ENCODE measurements around the gene DLG2. TPM values are rescaled to one million over a fixed set of nuclear protein-coding genes. Genes with fewer than 3 reads are reported as not detected.

Gene DLG2
- polyA plus RNA-seq, 3 donors = 0.24 to 0.39 TPM; not detected in 1

DNA sequence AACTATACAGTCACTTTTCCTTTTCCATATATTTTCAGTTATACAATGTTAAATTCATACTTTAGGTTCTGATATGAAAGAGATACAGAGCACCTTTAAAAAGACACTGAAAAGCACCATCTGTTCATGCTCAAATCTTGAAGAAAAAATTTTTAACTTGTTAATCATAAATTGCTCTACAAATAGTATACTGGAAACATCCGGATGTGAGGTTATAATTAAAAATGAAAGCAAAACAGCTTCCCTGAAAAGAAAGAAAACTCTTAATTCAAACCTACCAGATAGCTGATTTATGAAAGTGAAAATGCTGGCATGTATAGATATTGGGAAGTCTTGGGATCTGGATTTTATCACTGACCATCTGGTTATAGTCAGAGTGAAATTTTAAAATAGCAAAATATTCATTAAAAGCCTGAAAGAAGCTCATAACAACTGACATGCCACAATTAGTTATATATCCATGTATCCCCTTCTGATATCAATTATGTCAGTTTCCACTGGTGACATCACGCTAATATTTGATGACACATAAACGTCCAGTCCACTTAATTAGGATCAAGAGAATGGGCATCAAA lies 740.0 kb downstream of the DLG2 start:
- peaks cover 0 to 3% (median 0%) of the 10 kb centered on the region in 7 donors for H3K9me3 Mint-ChIP-seq

DNA sequence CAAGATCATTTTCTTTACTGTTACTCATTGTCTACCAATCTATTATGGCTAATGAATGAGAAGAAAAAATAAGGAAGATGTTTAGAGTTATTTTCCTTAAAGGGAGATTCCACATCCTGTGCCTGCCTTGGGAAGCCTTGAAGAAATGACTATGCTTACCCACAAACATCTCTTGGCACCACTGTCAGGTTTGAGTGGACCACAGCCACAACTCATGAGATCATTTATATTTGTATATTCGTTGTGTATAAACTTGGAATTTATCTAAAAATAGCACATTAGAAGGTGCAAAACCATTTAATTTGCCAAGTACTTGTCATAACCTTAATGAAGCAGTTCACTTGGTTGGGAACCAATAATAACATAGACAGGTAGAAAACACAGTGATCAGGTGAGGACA lies 740.8 kb downstream of the DLG2 start:
- TF ChIP-seq, protein P1, sequence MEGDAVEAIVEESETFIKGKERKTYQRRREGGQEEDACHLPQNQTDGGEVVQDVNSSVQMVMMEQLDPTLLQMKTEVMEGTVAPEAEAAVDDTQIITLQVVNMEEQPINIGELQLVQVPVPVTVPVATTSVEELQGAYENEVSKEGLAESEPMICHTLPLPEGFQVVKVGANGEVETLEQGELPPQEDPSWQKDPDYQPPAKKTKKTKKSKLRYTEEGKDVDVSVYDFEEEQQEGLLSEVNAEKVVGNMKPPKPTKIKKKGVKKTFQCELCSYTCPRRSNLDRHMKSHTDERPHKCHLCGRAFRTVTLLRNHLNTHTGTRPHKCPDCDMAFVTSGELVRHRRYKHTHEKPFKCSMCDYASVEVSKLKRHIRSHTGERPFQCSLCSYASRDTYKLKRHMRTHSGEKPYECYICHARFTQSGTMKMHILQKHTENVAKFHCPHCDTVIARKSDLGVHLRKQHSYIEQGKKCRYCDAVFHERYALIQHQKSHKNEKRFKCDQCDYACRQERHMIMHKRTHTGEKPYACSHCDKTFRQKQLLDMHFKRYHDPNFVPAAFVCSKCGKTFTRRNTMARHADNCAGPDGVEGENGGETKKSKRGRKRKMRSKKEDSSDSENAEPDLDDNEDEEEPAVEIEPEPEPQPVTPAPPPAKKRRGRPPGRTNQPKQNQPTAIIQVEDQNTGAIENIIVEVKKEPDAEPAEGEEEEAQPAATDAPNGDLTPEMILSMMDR (IDR thresholded peaks at IDR 0.05) = no peak
- H3K4me2 ChIP-seq (replicated peaks; ENCODE audit: extremely low read depth, low read length, poor library complexity, severe bottlenecking) = no peak overlapping the region
- H3K4me1 ChIP-seq (ENCODE audit: control insufficient read depth in 1 of 2, insufficient read depth in 2 of 2, low read length in 2 of 2) = no peaks in the 10 kb centered on the region
- H3K9me3 Mint-ChIP-seq = peaks cover 0 to 3% (median 0%) of the 10 kb centered on the region in 7 donors
- H3K27ac Mint-ChIP-seq = no peak overlapping the region
- H3K36me3 Mint-ChIP-seq = no peaks in the 10 kb centered on the region
- no peak overlapping the region for H3K4me3 ChIP-seq (replicated peaks in 1 of 3; ENCODE audit: low read depth in 2 of 3, low read length in 3 of 3)
- no CpG with 5 or more reads among the region's 1 CpG for WGBS (ENCODE audit: insufficient coverage)
- H4K20me1 ChIP-seq (ENCODE audit: insufficient read depth, low read length) = no peaks in the 10 kb centered on the region
- no peaks in the 10 kb centered on the region for H3K79me2 ChIP-seq (ENCODE audit: insufficient read depth, low read length)
- H3K4me3 Mint-ChIP-seq = no peak overlapping the region
- H3K27me3 ChIP-seq (ENCODE audit: control insufficient read depth in 2 of 2, insufficient read depth in 2 of 2, low read length in 2 of 2) = no peaks in the 10 kb centered on the region
- no peaks in the 10 kb centered on the region for H3K9me3 ChIP-seq (replicated peaks in 1 of 2; ENCODE audit: control insufficient read depth in 1 of 2, insufficient read depth in 1 of 2, low read length in 2 of 2)
- intact Hi-C loops (cut with micrococcal nuclease) = no loop called here
- no peak overlapping the region for H3K9ac ChIP-seq (ENCODE audit: insufficient read depth, low read length, poor library complexity, severe bottlenecking)
- H3K27ac ChIP-seq (ENCODE audit: low read depth in 1 of 2, low read length in 2 of 2) = no peak overlapping the region
- H3K36me3 ChIP-seq (replicated peaks in 1 of 2; ENCODE audit: control insufficient read depth in 1 of 2, insufficient read depth in 2 of 2, low read length in 2 of 2) = no peaks in the 10 kb centered on the region
- DNase-seq = no peak
- H2AFZ ChIP-seq (ENCODE audit: insufficient read depth, low read depth, low read length, poor library complexity, severe bottlenecking) = no peak overlapping the region
- H3K4me1 Mint-ChIP-seq = no peaks in the 10 kb centered on the region
- no peaks in the 10 kb centered on the region for H3K27me3 Mint-ChIP-seq (ENCODE audit: low read depth in 3 of 3)

More for the DNA sequence above, 740.0 kb downstream of the DLG2 start:
- Mint-ChIP-seq H3K27ac (no peak overlapping the region), H3K27me3 (ENCODE audit: low read depth in 3 of 3) (no peaks in the 10 kb centered on the region), H3K36me3 (no peaks in the 10 kb centered on the region), H3K4me3 (no peak overlapping the region), H3K4me1 (no peaks in the 10 kb centered on the region)
- H3K9me3 ChIP-seq (replicated peaks in 1 of 2; ENCODE audit: control insufficient read depth in 1 of 2, insufficient read depth in 1 of 2, low read length in 2 of 2) = no peaks in the 10 kb centered on the region
- WGBS (ENCODE audit: insufficient coverage) = no CpG with 5 or more reads among the region's 3 CpGs
- TF ChIP-seq, protein P1 (IDR thresholded peaks at IDR 0.05) = no peak
- H4K20me1 ChIP-seq (ENCODE audit: insufficient read depth, low read length) = no peaks in the 10 kb centered on the region
- H3K79me2 ChIP-seq (ENCODE audit: insufficient read depth, low read length) = no peaks in the 10 kb centered on the region
- H3K27ac ChIP-seq (ENCODE audit: low read depth in 1 of 2, low read length in 2 of 2) = no peak overlapping the region
- H3K36me3 ChIP-seq (replicated peaks in 1 of 2; ENCODE audit: control insufficient read depth in 1 of 2, insufficient read depth in 2 of 2, low read length in 2 of 2) = no peaks in the 10 kb centered on the region
- H3K27me3 ChIP-seq (ENCODE audit: control insufficient read depth in 2 of 2, insufficient read depth in 2 of 2, low read length in 2 of 2) = no peaks in the 10 kb centered on the region
- H3K4me1 ChIP-seq (ENCODE audit: control insufficient read depth in 1 of 2, insufficient read depth in 2 of 2, low read length in 2 of 2) = no peaks in the 10 kb centered on the region
- H2AFZ ChIP-seq (ENCODE audit: insufficient read depth, low read depth, low read length, poor library complexity, severe bottlenecking) = no peak overlapping the region
- no peak overlapping the region for H3K4me3 ChIP-seq (replicated peaks in 1 of 3; ENCODE audit: low read depth in 2 of 3, low read length in 3 of 3)
- no peak for DNase-seq
- H3K9ac ChIP-seq (ENCODE audit: insufficient read depth, low read length, poor library complexity, severe bottlenecking) = no peak overlapping the region
- H3K4me2 ChIP-seq (replicated peaks; ENCODE audit: extremely low read depth, low read length, poor library complexity, severe bottlenecking) = no peak overlapping the region
- intact Hi-C loops (cut with micrococcal nuclease) = no loop called here

Measured in CD14-positive monocyte (primary cell).